ENCODE measurements around the gene BFSP2. TPM values are rescaled to one million over a fixed set of nuclear protein-coding genes. Genes with fewer than 3 reads are reported as not detected.
A peak's percentile ranks its signal among the peaks of the same experiment; 100 is the strongest.

BFSP2 gene
- total RNA-seq, 2 donors from 2014 or later = not detected

DNA sequence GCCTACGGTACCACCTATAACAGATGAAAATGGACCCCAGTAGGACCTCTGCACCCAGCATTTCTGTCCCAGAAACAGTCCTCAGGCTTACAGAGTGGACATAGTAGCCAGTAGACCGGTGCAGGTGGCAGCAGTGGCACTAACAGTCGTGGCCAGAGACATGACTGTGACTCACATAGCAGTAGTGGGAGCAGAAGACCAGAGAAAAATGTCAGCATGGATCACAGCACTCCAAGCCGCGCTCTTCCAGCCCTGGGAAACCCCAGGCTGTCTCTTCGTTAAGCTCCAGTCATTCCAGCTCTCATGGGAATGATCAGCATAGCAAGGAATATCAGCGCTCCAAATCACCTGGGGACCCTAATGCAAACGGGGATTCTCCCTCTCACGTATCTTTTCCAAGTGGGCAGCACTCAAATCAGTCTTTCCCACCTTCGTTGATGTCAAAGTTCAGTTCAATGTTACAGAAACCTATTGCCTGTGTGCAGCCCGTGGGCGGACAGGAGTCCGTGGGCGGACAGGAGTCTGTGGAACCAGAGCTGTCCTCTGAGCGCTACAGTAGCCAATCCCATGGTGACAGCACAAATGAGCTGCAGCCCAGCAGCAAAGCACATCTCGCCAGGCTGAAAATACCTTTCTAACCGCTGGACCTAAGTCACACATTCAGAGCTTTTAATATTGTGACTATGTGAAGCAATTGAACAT is 10.5 kb downstream of the BFSP2 start:
- TF ChIP-seq, protein P1, sequence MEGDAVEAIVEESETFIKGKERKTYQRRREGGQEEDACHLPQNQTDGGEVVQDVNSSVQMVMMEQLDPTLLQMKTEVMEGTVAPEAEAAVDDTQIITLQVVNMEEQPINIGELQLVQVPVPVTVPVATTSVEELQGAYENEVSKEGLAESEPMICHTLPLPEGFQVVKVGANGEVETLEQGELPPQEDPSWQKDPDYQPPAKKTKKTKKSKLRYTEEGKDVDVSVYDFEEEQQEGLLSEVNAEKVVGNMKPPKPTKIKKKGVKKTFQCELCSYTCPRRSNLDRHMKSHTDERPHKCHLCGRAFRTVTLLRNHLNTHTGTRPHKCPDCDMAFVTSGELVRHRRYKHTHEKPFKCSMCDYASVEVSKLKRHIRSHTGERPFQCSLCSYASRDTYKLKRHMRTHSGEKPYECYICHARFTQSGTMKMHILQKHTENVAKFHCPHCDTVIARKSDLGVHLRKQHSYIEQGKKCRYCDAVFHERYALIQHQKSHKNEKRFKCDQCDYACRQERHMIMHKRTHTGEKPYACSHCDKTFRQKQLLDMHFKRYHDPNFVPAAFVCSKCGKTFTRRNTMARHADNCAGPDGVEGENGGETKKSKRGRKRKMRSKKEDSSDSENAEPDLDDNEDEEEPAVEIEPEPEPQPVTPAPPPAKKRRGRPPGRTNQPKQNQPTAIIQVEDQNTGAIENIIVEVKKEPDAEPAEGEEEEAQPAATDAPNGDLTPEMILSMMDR (IDR thresholded peaks at IDR 0.05) = no peak
- 58 to 73% methylated on average over 17 of the region's 17 CpGs for WGBS, 2 donors
- H3K4me1 ChIP-seq = peaks cover 7% of the 10 kb centered on the region
- intact Hi-C loops (cut with DNase I) = loop anchor here (10.0 kb wide), 1 partner anchor 676 kb away; no protein-coding TSS in a partner anchor
- no peaks in the 10 kb centered on the region for H3K9me3 ChIP-seq
- no peaks in the 10 kb centered on the region for H3K27me3 ChIP-seq
- H3K27ac ChIP-seq = no peak overlapping the region
- DNase-seq = no peak
- H3K4me3 ChIP-seq = no peak overlapping the region
- no peak for ATAC-seq
- H3K36me3 ChIP-seq (replicated peaks in 1 of 2; ENCODE audit: insufficient read depth in 1 of 2, low read depth in 2 of 2) = no peaks in the 10 kb centered on the region

DNA sequence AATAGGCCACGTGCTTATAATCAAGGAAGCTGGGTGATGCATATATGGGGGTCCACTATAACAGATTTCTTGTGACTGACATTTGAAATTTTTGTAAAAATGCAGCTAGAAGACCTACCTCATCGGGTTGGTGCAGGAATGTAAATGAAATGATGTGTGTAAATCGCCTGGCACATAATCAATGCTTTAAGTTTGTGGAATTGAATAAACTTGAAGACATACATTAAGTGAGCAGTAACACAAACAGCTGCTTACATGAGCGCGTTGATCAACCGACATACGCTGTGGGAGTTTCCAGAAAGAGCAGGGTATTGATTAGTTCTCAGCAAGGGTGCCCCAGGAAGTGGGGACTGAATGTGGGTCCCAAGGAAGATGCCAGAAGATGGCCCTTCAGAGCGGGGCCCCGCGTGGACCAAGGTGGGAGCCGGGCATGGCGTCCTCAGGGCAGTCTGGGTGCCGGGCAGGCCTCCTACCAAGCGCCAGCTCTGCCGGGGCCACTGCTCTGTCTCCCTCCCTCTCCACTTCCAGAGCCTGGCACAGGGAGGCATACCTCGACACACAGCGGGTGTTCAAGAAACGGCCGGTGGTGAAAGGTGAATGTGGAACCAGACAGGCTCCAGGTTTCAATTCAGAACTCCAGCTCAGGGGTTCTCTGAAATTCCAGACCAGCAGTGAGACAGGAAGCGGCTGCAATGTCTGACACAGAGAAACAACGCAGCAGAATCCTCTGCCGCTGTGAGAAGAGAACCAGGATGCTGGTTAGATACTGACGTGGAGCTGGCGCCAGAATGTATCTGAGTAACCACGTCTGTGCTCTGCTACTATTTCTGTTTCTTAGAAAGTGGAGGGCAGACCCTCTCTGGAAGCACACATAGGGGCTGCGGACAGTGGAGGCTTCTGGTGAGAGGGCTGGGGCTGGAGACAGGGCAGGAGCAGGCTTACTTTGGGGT is 12.6 kb downstream of the BFSP2 start:
- intact Hi-C loops (cut with DNase I) = loop anchor here (10.0 kb wide), 1 partner anchor 678 kb away; no protein-coding TSS in a partner anchor
- H3K36me3 ChIP-seq (replicated peaks in 1 of 2; ENCODE audit: insufficient read depth in 1 of 2, low read depth in 2 of 2) = no peaks in the 10 kb centered on the region
- no peaks in the 10 kb centered on the region for H3K27me3 ChIP-seq
- DNase-seq (peak in 1 of 4 donors; percentile 26), ATAC-seq (peak; percentile 33)
- H3K27ac ChIP-seq = no peak overlapping the region
- no peaks in the 10 kb centered on the region for H3K9me3 ChIP-seq
- H3K4me3 ChIP-seq = no peak overlapping the region
- H3K4me1 ChIP-seq = peaks cover 7% of the 10 kb centered on the region
- WGBS, 2 donors = 60 to 72% methylated on average over 24 to 26 of the region's 26 CpGs
- TF ChIP-seq, protein P1 (IDR thresholded peaks at IDR 0.05) = no peak
- no peak for TF ChIP-seq POLR2A (IDR thresholded peaks at IDR 0.05)

DNA sequence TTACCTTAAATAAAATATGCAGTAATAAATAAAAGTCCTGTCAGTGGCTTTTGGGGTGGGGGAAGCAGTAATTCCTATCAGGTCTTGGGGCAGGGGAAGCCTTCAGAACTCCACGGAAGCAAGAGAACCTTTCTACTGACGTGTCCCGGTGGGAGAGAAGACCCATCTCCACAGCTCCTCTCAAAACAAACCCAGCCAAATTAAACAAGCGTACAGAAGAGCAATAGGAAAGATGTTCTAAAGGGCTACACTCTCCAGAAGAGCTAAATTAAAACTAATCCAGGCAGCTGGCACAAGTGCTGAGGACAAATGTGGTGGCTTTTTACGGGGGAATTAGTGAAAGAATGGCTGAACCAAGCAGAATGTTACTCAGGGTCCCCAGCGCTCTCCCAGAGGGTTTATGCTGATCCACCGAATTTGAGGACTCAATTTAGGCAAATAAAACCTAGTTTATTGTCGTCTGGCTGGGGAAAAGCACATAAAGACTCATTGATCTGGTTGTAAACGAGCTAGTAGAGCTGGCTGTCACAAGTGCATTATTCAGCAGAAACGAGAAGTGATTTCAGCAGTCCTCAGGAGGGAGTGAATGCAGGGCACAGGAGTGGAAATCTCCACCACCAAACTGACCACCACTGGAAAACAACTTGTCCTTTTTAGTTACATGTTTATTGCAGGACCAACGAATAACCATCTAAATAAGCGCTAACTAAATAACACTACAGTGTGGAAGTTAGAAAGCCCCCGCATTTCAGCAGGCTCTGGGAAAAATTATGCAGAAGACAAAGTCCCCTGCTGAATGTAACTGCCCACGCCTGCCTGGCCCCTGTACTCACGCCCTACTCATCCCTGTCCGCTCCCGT is 13.5 kb downstream of the BFSP2 start:
- Histone ChIP-seq H3K27me3 (no peaks in the 10 kb centered on the region), H3K4me3 (no peak overlapping the region), H3K4me1 (peaks cover 7% of the 10 kb centered on the region), H3K36me3 (replicated peaks in 1 of 2; ENCODE audit: insufficient read depth in 1 of 2, low read depth in 2 of 2) (no peaks in the 10 kb centered on the region), H3K9me3 (no peaks in the 10 kb centered on the region), H3K27ac (peak overlapping the region in 1 of 4 donors; percentile 36)
- intact Hi-C loops (cut with DNase I) = loop anchor here (10.0 kb wide), 1 partner anchor 679 kb away; no protein-coding TSS in a partner anchor
- ATAC-seq (peak; percentile 65), DNase-seq (peak in 2 of 4 donors; percentile 22)
- 28 to 29% methylated on average over 17 of the region's 17 CpGs for whole genome bisulfite sequencing, 2 donors
- TF ChIP-seq POLR2A (IDR thresholded peaks at IDR 0.05) = no peak
- TF ChIP-seq, protein P1 (IDR thresholded peaks at IDR 0.05) = no peak

DNA sequence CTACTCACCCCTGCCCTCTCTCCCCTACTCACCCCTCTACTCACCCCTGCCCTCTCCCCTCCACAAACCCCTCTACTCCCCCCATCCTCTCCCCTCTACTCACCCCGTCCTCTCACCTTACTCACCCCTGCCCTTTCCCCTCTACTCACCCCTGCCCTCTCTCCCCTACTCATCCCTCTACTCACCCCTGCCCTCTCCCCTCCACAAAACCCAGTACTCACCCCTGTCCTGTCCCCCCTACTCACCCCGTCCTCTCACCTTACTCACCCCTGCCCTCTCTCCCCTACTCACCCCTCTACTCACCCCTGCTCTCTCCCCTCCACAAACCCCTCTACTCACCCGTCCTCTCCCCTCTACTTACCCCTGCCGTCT is 14.2 kb downstream of the BFSP2 start:
- no peak overlapping the region for H3K4me3 ChIP-seq
- intact Hi-C loops (cut with DNase I) = loop anchor here (10.0 kb wide), 1 partner anchor 679 kb away; no protein-coding TSS in a partner anchor
- H3K36me3 ChIP-seq (replicated peaks in 1 of 2; ENCODE audit: insufficient read depth in 1 of 2, low read depth in 2 of 2) = no peaks in the 10 kb centered on the region
- 59 to 71% methylated on average over 1 to 4 of the region's 4 CpGs for WGBS, 2 donors
- ATAC-seq (no peak), DNase-seq (no peak)
- peaks cover 7% of the 10 kb centered on the region for H3K4me1 ChIP-seq
- TF ChIP-seq, protein P1 (IDR thresholded peaks at IDR 0.05) = no peak
- TF ChIP-seq POLR2A (IDR thresholded peaks at IDR 0.05) = no peak
- no peaks in the 10 kb centered on the region for H3K9me3 ChIP-seq
- no peak overlapping the region for H3K27ac ChIP-seq
- no peaks in the 10 kb centered on the region for H3K27me3 ChIP-seq
